ENCODE results near the gene CAMKMT. TPM values are rescaled to one million over a fixed set of nuclear protein-coding genes. Genes with fewer than 3 reads are reported as not detected.
"Not testable (repeated sequence)": the region's sequence is repeated elsewhere in the genome, so short reads cannot be mapped to it uniquely, and the experiment has no call there.

The CAMKMT gene
- polyA plus RNA-seq, 10 donors: 3.5 to 8.9 (median 5.9) TPM

DNA sequence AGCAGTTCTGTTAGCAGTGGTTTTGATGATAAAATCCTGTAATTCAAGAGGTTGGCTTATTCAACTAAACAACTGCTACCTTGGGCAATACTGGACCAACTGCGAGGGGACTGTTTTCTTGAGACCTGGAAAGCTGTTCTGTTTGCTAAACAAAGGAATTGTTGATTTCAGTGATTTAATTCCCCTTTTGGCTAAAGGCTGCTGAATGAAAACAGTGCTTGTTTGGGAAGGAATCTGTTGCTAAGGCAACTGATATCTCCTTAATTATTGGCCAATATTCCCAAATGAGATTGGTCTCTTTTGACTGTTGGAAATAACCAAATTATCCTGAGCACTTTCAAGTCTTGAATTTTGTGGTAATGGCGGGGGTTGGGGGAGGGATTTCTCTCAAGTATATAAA, 136.8 kb downstream of the CAMKMT start:
- peak in 1 of 3 donors; percentile 13 for DNase-seq

DNA sequence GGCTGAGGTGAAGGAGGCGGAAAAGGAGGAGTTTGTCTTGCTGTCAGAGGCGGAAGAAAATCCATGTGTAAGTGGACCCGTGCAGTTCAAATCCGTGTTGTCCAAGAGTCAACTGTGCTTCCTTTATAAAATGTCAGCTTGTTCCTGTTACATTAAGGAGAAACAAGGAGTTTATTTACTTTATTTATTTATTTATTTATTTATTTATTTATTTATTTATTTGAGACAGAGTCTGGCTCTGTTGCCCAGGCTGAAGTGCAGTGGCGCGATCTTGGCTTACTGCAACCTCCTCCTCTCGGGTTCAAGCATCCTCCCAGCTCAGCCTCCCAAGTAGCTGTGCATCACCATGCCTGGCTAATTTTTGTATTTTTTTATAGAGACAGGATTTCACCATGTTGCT, 143.9 kb downstream of the CAMKMT start:
- not testable (repeated sequence) for DNase-seq

DNA sequence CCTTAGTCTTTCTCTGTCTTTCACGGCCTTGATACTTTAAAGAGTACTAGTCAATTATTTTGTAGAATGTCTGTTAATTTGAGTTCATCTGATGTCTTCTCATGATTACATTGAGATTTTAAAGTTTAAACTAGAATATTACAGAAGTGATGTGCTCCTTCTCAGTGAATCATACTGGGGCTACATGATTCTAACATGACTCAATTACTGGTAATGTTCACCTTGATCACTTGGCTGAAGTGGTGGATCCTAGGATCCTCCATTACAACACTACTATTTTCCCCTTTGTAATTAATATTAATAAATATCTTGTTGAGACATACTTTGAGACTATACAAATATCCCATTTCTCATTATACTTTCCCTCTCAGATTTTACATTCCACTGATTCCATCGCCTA, 148.5 kb downstream of the CAMKMT start:
- no peak for DNase-seq

- no peak for DNase-seq
Observed at GRCh38 chr2:44515416-44515815, 153.7 kb downstream of the CAMKMT start.

DNA sequence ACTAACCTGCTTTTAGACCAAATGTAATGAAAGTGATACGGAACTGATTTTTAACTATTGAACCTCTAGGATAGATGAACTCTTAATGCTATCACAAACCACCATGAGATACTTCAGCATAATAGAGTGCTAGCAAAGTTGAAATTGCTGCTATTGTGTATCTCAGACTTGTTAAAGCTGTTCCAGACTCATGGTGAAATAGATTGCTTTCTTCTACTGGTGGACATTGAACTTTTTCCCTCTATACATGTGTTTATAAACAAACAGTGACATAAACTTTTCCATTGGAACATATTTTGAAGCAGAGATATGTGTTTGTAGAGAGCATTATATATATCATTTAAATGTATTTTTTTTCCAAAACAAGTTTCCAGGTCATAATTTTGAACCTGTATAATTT, 157.3 kb downstream of the CAMKMT start:
- DNase-seq: no peak

DNA sequence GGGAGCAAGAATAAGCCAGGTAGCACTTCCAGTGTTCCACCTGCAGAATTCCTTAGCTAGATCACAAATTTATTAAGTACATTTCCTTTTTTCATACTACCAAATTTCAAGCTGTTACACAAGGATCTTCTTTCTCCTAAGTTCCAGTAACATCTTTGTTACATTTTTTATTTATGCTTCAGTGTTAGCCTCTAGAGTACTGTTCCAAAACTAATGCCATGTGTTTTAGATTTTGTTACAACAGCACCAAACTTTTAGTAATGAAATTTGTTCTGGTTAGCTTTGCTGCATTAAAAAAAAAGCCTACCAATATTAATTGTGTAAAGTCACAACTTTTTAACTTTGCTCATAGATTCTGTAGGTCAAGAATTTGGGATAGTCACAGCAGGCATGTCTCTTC, 161.1 kb downstream of the CAMKMT start:
- DNase-seq: no peak

GRCh38 chr2:44524347-44524926, 162.7 kb downstream of the CAMKMT start:
- no peak for DNase-seq

DNA sequence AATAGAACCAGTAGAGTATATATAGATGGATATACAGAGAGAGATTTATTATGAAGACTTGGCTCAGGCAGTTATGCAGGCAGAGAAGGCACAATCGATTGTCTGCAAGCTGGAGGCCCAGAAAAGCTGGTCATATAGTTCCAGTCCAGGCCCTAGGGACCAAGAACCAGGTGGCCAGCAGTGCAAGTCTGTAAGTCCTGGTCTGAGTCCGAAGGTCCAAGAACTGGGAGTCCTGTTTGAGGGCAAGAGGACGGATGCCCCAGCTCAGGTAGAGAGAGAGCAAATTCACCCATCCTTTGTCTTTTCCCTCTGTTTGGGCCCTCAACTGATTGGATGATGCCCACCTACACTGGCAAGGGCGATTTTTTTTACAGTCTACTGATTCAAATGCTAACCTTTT, 164.6 kb downstream of the CAMKMT start:
- no peak for DNase-seq

- DNase-seq: peak in 1 of 3 donors; percentile 19
Observed at GRCh38 chr2:44528595-44528994, 166.8 kb downstream of the CAMKMT start.

DNA sequence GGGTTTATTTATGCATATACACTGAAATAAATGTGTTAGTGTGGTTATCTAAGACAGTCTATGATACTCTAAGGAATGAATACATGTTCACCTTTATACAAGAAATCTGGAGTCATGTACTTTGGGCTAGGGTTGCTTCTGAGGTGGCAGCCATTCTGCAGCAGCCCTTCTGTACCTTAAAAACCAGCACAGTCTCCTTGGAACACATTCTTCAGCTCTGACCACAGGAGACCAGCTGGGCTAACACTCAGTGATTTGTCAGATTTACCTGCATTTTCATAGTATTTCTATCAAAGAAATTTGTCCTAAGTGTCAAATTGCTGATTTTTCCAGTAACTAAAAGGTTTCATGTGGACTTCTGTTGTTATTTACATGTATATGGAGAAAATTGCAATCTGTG, 167.7 kb downstream of the CAMKMT start:
- no peak for DNase-seq

DNA sequence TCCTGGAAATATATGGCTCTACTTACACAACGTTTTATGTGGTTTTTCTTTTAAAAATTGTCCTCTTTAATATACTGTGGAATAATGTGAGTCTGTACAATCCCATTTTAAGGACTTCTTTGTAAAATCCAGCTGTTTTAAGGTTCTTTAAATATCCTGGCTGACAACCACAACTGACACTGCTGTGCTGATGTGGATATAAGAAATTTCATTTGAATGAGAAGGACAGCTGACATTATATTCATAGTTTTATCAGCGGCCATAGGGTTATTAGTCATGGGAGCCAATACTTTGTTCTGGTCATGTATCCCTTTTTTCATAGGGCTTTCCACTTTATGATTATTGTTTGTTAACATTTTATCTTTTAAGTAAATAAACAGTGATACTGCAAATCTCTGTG, 169.5 kb downstream of the CAMKMT start:
- DNase-seq: no peak

DNA sequence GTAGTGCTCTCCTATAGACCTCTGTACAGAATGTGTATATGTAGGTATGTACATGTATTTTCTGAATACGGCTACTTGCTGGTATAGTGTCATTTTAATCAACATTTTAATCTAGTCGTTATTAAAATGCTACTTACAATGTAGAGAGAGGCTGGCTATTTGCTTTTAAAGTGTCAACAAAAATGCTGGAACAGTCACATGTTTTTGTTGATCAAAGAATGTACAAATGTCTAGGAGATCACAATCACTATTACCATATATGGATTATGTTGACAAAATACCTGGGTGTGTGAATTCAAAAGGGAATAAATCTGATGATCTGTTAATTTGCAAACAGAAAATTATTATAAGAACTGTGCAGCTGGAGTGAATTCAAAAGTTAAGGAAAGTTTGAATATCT, 170.3 kb downstream of the CAMKMT start:
- no peak for DNase-seq

DNA sequence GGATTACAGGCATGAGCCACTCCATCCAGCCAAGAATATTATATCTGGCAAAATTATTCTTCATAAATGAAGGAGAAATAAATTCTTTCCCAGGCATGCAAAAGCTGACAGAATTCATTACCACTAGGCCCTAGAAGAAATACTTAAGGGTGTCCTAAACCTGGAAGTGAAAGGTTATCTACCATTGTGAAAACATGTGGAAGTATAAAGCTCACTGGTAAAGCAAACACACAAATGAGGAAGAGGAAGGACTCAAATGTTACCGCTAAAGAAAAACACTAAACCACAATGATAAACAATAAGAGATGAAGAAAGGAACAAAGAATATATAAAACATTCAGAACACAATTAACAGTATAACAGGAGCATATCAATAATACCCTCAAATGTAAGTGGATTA, 171.8 kb downstream of the CAMKMT start:
- DNase-seq: no peak

GRCh38 chr2:44535376-44535775, 173.6 kb downstream of the CAMKMT start:
- no peak for DNase-seq

DNA sequence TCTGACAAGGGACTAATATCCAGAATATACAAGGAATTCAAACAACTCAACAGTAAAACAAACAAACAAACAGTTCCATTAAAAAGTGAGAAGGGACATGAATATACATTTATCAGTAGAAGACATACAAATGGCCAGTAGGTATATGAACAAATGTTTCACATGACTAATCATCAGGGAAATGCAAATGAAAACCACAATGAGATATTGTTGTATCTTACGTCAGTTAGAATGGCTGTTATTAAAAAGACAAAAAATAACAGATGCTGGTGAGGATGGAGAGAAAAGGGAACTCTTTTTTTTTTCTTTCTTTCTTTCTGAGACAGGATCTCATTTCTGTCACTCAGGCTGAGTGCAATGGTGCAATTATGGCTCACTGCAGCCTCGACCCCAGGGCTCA, 175.5 kb downstream of the CAMKMT start:
- no peak for DNase-seq

GRCh38 chr2:44542520-44542919, 180.8 kb downstream of the CAMKMT start:
- no peak for DNase-seq

GRCh38 chr2:44543773-44544725, 182.3 kb downstream of the CAMKMT start:
- DNase-seq: no peak

- DNase-seq: no peak
Observed at GRCh38 chr2:44545005-44545404, 183.3 kb downstream of the CAMKMT start.

DNA sequence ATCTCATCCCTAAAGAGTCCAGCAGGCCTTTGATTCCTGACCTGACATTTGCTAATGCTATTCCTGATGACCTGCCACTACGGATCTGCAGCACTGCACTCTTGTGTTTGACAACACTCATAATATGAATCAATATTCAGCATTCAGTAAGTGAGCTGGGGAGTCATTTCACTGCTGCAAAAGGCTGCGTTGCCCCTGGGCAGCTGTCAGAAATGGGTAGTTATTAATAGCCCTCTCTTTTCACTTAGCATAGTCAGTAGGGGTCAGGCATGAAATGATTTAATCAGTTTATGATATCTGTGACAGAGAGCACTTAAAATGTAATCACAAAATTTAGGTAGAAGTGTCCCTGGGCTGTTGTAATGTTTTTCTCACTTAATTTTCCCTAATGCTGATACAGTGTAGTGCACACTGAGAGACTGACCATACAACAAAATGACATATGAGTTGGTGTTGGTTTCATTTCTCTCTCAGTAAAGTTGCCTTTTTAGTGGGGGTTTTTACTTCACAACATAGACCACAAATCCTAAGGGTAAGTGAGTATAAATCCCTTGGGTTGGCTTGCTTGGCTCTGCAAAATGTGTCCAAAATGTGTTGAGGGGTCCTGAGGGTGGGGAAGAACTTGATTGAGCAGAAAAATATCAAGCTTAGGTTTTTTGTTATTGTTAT, 184.8 kb downstream of the CAMKMT start:
- no peak for DNase-seq

- peak; percentile 21 to 29 (median 28) for DNase-seq
Observed at GRCh38 chr2:44547718-44548117, 186.0 kb downstream of the CAMKMT start.

GRCh38 chr2:44548221-44549098, 186.7 kb downstream of the CAMKMT start:
- DNase-seq: no peak

DNA sequence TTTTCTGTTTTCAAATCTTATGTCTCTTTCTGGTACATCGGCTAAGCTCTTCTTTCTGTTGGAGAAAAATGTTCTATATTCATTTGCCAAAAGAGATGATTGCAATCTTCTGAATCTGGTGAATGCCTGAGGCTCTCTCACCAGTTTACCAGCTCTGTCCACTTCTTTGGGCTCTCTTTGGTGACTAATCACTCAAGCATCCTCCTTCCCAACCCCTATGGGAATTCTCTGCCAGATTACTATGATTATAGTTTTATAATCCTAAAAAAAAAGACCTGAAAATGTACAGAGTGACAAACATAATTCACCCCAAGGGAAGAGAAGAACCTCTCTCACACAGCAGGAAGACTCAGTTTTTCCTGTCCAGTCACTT, 187.3 kb downstream of the CAMKMT start:
- peak in 1 of 3 donors; percentile 75 for DNase-seq
